CD4-positive, alpha-beta T cell (primary cell): ENCODE results near the gene RB1. TPM values are rescaled to one million over a fixed set of nuclear protein-coding genes. Genes with fewer than 3 reads are reported as not detected.
A peak's percentile ranks its signal among the peaks of the same experiment; 100 is the strongest.

Experiments
- ATAC-seq: fragments of 200-7000 bp; cut with Tn5 transposase; one replicate; pipeline ENCODE4 v1.10.0; 2022; ENCODE audit warnings: mild to moderate bottlenecking; ENCODE audit not compliant: poor library complexity
- CTCF ChIA-PET: fragments of 350-600 bp; sonication (Branson Sonifier 250); formaldehyde crosslinking; loops from one replicate; lab custom pipeline; 2021; ENCODE audit warnings: antibody characterized with exemption, inconsistent platforms; lab: Charles Lee
- POLR2A ChIA-PET: fragments of 350-600 bp; sonication (Branson Sonifier 250); formaldehyde crosslinking; loops from one replicate; lab custom pipeline; 2021; ENCODE audit warnings: antibody characterized with exemption, inconsistent platforms; lab: Charles Lee
- DNase-seq, 14 experiments: peaks; one replicate each; pipeline ENCODE4 v3.0.0-alpha.2; 2013 to 2020; ENCODE audit warnings: mixed read lengths in 2 of 14
- H3K27ac ChIP-seq, 2 donors: one replicate each; pipeline versions ENCODE4 v1.5.1 to v1.7.0; 2013; ENCODE audit warnings: low read length in 2 of 2, low read depth in 1 of 2, mild to moderate bottlenecking in 1 of 2
- H3K27me3 ChIP-seq, 2 experiments: 1 replicate in 1 of 2; 2 replicates in 1 of 2; pipeline versions ENCODE4 v1.6.1 to v1.7.0; 2013; ENCODE audit warnings: low read length in 2 of 2, control low read depth in 1 of 2, mild to moderate bottlenecking in 1 of 2, moderate library complexity in 1 of 2; ENCODE audit not compliant: insufficient read depth in 2 of 2, control insufficient read depth in 1 of 2
- H3K36me3 ChIP-seq: one replicate; pipeline ENCODE4 v1.6.1; 2013; ENCODE audit warnings: low read length, control low read depth; ENCODE audit not compliant: insufficient read depth
- H3K4me1 ChIP-seq: one replicate; pipeline ENCODE4 v1.6.1; 2013; ENCODE audit warnings: low read length, control low read depth; ENCODE audit not compliant: insufficient read depth
- H3K4me3 ChIP-seq: one replicate; pipeline ENCODE4 v1.5.1; 2013; ENCODE audit warnings: mild to moderate bottlenecking, low read length, moderate library complexity
- H3K9me3 ChIP-seq, 2 experiments: 1 replicate in 1 of 2; 2 replicates in 1 of 2; pipeline versions ENCODE4 v1.6.1 to v1.7.0; 2013; ENCODE audit warnings: low read length in 2 of 2, mild to moderate bottlenecking in 2 of 2, control low read depth in 1 of 2, moderate library complexity in 1 of 2; ENCODE audit not compliant: control insufficient read depth in 1 of 2, insufficient read depth in 1 of 2
- H3K27ac Mint-ChIP-seq: one replicate; pipeline ENCODE4 v1.8.0; 2020; ENCODE audit warnings: mixed read lengths
- H3K27me3 Mint-ChIP-seq: one replicate; pipeline ENCODE4 v1.8.0; 2021; ENCODE audit warnings: mixed read lengths
- H3K36me3 Mint-ChIP-seq: one replicate; pipeline ENCODE4 v1.8.0; 2021; ENCODE audit warnings: low read depth, mixed read lengths
- H3K4me1 Mint-ChIP-seq: one replicate; pipeline ENCODE4 v1.8.0; 2021; ENCODE audit warnings: low read depth, mixed read lengths
- H3K4me3 Mint-ChIP-seq: one replicate; pipeline ENCODE4 v1.8.0; 2020; ENCODE audit warnings: mild to moderate bottlenecking, mixed read lengths
- H3K9me3 Mint-ChIP-seq: one replicate; pipeline ENCODE4 v1.8.0; 2020; ENCODE audit warnings: mixed read lengths
- intact Hi-C, 2 experiments: fragments of 100-400 bp; cut with DNase I in 1 of 2; cut with micrococcal nuclease in 1 of 2; formaldehyde crosslinking; loops; one replicate each; pipeline versions ENCODE4 v1.15.1 to v1.9.0; 2023 to 2025; cut with DNase I, micrococcal nuclease
- total RNA-seq, 174 experiments: library from RNA in 2 of 174; stranded (reverse) in 2 of 174; gene quantifications; one replicate each; pipeline ENCODE4 v1.2.3 and lab custom pipeline; 2021 to 2026
- TF ChIP-seq, protein P1 (sequence below): fragments of 200-600 bp; IDR thresholded peaks from one replicate; pipeline ENCODE4 v1.8.0; 2022; ENCODE audit warnings: antibody characterized with exemption, mild to moderate bottlenecking

Gene RB1
- total RNA-seq, 2 experiments from 2014 or later: 14.9 to 18.4 TPM

DNA sequence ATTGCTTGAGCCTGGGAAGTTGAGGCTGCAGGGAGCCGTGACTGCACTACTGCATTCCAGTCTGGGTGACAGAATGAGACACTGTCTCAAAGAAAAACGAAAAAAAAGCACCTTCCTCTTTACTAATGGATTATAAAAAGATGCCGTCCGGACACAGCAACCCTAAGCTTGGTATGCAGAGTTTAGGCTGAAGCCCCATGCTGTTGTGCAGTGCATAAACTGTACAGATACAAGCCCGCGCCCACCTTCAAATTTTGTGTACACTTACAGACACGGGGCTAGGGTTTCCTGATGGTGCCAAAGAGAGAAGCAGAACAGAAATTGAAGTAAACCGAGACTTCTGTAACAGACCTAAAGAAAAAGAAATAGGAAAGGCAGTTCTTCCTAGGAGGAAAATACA, 100.4 kb downstream of the RB1 start:
- no peaks in the 10 kb centered on the region for H3K9me3 ChIP-seq
- ChIA-PET POLR2A (interaction anchor here (1.1 kb wide), 1 partner anchor 176 kb away, joined by 4 read pairs; no protein-coding TSS in a partner anchor), CTCF (no interaction called here)
- H3K4me3 ChIP-seq: no peak overlapping the region
- Mint-ChIP-seq H3K27ac (peak overlapping the region; percentile 84), H3K27me3 (no peaks in the 10 kb centered on the region), H3K36me3 (no peaks in the 10 kb centered on the region), H3K4me1 (peaks cover 84% of the 10 kb centered on the region), H3K9me3 (no peaks in the 10 kb centered on the region), H3K4me3 (no peak overlapping the region)
- intact Hi-C loops: loop anchor here in 1 of 2 experiments (1.0 to 5.0 kb wide), 2 partner anchors 8 to 37 kb away; no protein-coding TSS in a partner anchor
- peaks cover 31% of the 10 kb centered on the region for H3K4me1 ChIP-seq
- H3K36me3 ChIP-seq: peaks cover 3% of the 10 kb centered on the region
- peak in 1 of 14 experiments; percentile 4 for DNase-seq
- TF ChIP-seq, protein P1, sequence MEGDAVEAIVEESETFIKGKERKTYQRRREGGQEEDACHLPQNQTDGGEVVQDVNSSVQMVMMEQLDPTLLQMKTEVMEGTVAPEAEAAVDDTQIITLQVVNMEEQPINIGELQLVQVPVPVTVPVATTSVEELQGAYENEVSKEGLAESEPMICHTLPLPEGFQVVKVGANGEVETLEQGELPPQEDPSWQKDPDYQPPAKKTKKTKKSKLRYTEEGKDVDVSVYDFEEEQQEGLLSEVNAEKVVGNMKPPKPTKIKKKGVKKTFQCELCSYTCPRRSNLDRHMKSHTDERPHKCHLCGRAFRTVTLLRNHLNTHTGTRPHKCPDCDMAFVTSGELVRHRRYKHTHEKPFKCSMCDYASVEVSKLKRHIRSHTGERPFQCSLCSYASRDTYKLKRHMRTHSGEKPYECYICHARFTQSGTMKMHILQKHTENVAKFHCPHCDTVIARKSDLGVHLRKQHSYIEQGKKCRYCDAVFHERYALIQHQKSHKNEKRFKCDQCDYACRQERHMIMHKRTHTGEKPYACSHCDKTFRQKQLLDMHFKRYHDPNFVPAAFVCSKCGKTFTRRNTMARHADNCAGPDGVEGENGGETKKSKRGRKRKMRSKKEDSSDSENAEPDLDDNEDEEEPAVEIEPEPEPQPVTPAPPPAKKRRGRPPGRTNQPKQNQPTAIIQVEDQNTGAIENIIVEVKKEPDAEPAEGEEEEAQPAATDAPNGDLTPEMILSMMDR: no peak
- H3K27me3 ChIP-seq: no peaks in the 10 kb centered on the region
- no peak for ATAC-seq
- peak overlapping the region; percentile 34 to 65 for H3K27ac ChIP-seq

GRCh38 chr13:48404952-48405351, 101.4 kb downstream of the RB1 start:
- H3K36me3 ChIP-seq: peaks cover 3% of the 10 kb centered on the region
- H3K4me3 Mint-ChIP-seq: no peak overlapping the region

GRCh38 chr13:48405875-48406274, 102.3 kb downstream of the RB1 start:
- peaks cover 8% of the 10 kb centered on the region for H3K36me3 Mint-ChIP-seq
- TF ChIP-seq, protein P1: no peak
- peak overlapping the region; percentile 84 for H3K27ac Mint-ChIP-seq
- H3K9me3 ChIP-seq: no peaks in the 10 kb centered on the region
- no peak for ATAC-seq
- no peaks in the 10 kb centered on the region for H3K27me3 ChIP-seq
- H3K27me3 Mint-ChIP-seq: no peaks in the 10 kb centered on the region
- H3K9me3 Mint-ChIP-seq: no peaks in the 10 kb centered on the region
- no peak overlapping the region for H3K4me3 ChIP-seq
- peaks cover 3% of the 10 kb centered on the region for H3K36me3 ChIP-seq
- DNase-seq: peak in 2 of 14 experiments; percentile 54 to 65
- intact Hi-C loops: no loop called here
- H3K4me1 Mint-ChIP-seq: peaks cover 85% of the 10 kb centered on the region
- POLR2A ChIA-PET: interaction anchor here (0.9 to 1.0 kb wide), 2 partner anchors 127 to 128 kb away, joined by 3 read pairs; partner anchors contain the start of gene RCBTB2
- peaks cover 28% of the 10 kb centered on the region for H3K4me1 ChIP-seq
- peak overlapping the region; percentile 22 for H3K4me3 Mint-ChIP-seq
- CTCF ChIA-PET: no interaction called here
- no peak overlapping the region for H3K27ac ChIP-seq

More at GRCh38 chr13:48404952-48405351, 101.4 kb downstream of the RB1 start:
- intact Hi-C loops: loop anchor here in 1 of 2 experiments (5.0 kb wide), 1 partner anchor 38 kb away; no protein-coding TSS in a partner anchor
- ChIA-PET POLR2A (no interaction called here), CTCF (no interaction called here)
- Histone ChIP-seq H3K9me3 (no peaks in the 10 kb centered on the region), H3K4me1 (peaks cover 31% of the 10 kb centered on the region), H3K27ac (no peak overlapping the region), H3K4me3 (no peak overlapping the region), H3K27me3 (no peaks in the 10 kb centered on the region)
- TF ChIP-seq, protein P1: no peak
- Mint-ChIP-seq H3K27me3 (no peaks in the 10 kb centered on the region), H3K4me1 (peaks cover 86% of the 10 kb centered on the region), H3K36me3 (peaks cover 1% of the 10 kb centered on the region), H3K27ac (peak overlapping the region; percentile 84), H3K9me3 (no peaks in the 10 kb centered on the region)
- ATAC-seq (no peak), DNase-seq (no peak)
